OCI-LY7 (cell line): ENCODE measurements around the gene CIAO3.

Experiments
- EZH2phosphoT487 ChIP-seq: fragments of 200-600 bp; sonication (generic); IDR thresholded peaks from 2 replicates; pipeline ENCODE4 v1.6.1; 2018; ENCODE audit warnings: low read depth, borderline replicate concordance, mild to moderate bottlenecking, mixed run types, antibody characterized with exemption, low read length, moderate library complexity, mixed read lengths
- TF ChIP-seq, protein P1 (sequence below): fragments of 200-600 bp; sonication (generic); conservative IDR thresholded peaks from 2 replicates; pipeline ENCODE4 v1.5.1; 2014; ENCODE audit warnings: mild to moderate bottlenecking, antibody characterized with exemption, low read length, moderate library complexity, mixed read lengths

DNA sequence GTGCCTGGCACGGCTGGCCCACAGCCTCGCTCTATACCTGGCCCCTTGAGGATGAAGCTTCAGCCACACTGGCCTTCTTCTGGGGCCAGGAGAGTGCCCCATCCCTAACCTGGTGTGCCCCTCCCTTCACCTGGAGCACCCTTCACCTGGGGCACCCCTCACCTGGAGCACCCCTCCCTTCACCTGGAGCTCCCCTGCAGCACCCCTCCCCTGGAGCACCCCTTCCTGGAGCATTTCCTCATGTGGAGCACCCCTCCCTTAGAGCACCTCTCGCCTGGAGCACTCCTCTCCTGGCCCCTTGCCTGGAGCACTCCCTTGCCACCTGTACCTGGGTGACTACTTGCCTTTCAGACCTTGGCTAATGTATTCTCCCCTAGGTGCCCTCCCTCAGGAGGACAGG lies 32.8 kb downstream of the CIAO3 start:
- TF ChIP-seq, protein P1, sequence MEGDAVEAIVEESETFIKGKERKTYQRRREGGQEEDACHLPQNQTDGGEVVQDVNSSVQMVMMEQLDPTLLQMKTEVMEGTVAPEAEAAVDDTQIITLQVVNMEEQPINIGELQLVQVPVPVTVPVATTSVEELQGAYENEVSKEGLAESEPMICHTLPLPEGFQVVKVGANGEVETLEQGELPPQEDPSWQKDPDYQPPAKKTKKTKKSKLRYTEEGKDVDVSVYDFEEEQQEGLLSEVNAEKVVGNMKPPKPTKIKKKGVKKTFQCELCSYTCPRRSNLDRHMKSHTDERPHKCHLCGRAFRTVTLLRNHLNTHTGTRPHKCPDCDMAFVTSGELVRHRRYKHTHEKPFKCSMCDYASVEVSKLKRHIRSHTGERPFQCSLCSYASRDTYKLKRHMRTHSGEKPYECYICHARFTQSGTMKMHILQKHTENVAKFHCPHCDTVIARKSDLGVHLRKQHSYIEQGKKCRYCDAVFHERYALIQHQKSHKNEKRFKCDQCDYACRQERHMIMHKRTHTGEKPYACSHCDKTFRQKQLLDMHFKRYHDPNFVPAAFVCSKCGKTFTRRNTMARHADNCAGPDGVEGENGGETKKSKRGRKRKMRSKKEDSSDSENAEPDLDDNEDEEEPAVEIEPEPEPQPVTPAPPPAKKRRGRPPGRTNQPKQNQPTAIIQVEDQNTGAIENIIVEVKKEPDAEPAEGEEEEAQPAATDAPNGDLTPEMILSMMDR = no peak
- TF ChIP-seq EZH2phosphoT487 = no peak
